HG02885 (cell line): ENCODE measurements around the gene INPP5D.

Experiments
- ATAC-seq: cut with Tn5 transposase; IDR thresholded peaks from one replicate; pipeline ENCODE4 v1.9.1; 2021; ENCODE audit warnings: mild to moderate bottlenecking; ENCODE audit not compliant: unreplicated experiment, poor library complexity

Gene INPP5D

GRCh38 chr2:233247744-233248143 lies 187.6 kb downstream of the INPP5D start:
- no peak for ATAC-seq

- ATAC-seq = no peak
Measured at GRCh38 chr2:233248999-233249398, 188.9 kb downstream of the INPP5D start.

- no peak for ATAC-seq
Measured at GRCh38 chr2:233250568-233250967, 190.4 kb downstream of the INPP5D start.

GRCh38 chr2:233250985-233251305 lies 190.8 kb downstream of the INPP5D start:
- ATAC-seq = peak; percentile 30

GRCh38 chr2:233251306-233252116 lies 191.4 kb downstream of the INPP5D start, which contains the start of gene ATG16L1:
ATG16L1 (plus strand) TSS chr2:233251673; CDS start chr2:233251828, 155 bp downstream.
- peak; percentile 97 for ATAC-seq

- no peak for ATAC-seq
Measured at GRCh38 chr2:233252227-233252626, 192.1 kb downstream of the INPP5D start.

- no peak for ATAC-seq
Measured at GRCh38 chr2:233255151-233255550, 195.0 kb downstream of the INPP5D start.

GRCh38 chr2:233256048-233256447 lies 195.9 kb downstream of the INPP5D start:
- ATAC-seq = no peak
